ENCODE measurements around the gene OSTM1. TPM values are rescaled to one million over a fixed set of nuclear protein-coding genes. Genes with fewer than 3 reads are reported as not detected.
A peak's percentile ranks its signal among the peaks of the same experiment; 100 is the strongest.
"Not testable (repeated sequence)": the region's sequence is repeated elsewhere in the genome, so short reads cannot be mapped to it uniquely, and the experiment has no call there.

OSTM1 gene
- total RNA-seq, 6 experiments from 2014 or later, result 13.1 to 31.6 (median 19.7) TPM

- ATAC-seq (no peak), DNase-seq (no peak)
- Histone ChIP-seq H3K27ac (no peak overlapping the region), H3K9me3 (no peaks in the 10 kb centered on the region), H3K36me3 (no peaks in the 10 kb centered on the region), H3K27me3 (no peaks in the 10 kb centered on the region), H3K4me1 (no peaks in the 10 kb centered on the region), H3K4me3 (no peak overlapping the region)
- 19% methylated on average over 2 of the region's 3 CpGs for WGBS (ENCODE audit: insufficient coverage, low coverage, low lambda C conversion rate, missing lambda C conversion rate)
- TF ChIP-seq CTCF (IDR thresholded peaks at IDR 0.05) (no peak), POLR2A (IDR thresholded peaks at IDR 0.05) (no peak)
- intact Hi-C loops (cut with DNase I), result no loop called here
Observed at GRCh38 chr6:108027594-108027993, 46.9 kb downstream of the OSTM1 start.

- no peak for ATAC-seq
- no peaks in the 10 kb centered on the region for H3K36me3 ChIP-seq
- H3K9me3 ChIP-seq, result no peaks in the 10 kb centered on the region
- TF ChIP-seq CTCF (IDR thresholded peaks at IDR 0.05), result no peak
- TF ChIP-seq POLR2A (IDR thresholded peaks at IDR 0.05), result no peak
- no peaks in the 10 kb centered on the region for H3K4me1 ChIP-seq
- no peak overlapping the region for H3K4me3 ChIP-seq
- 76% methylated on average over 3 of the region's 3 CpGs for WGBS (ENCODE audit: insufficient coverage, low coverage, low lambda C conversion rate, missing lambda C conversion rate)
- H3K27ac ChIP-seq, result no peak overlapping the region
- DNase-seq, result no peak
- H3K27me3 ChIP-seq, result no peaks in the 10 kb centered on the region
- intact Hi-C loops (cut with DNase I), result no loop called here
Observed at GRCh38 chr6:108027056-108027455, 47.5 kb downstream of the OSTM1 start.

GRCh38 chr6:108024427-108025073 lies 50.0 kb downstream of the OSTM1 start:
- no peaks in the 10 kb centered on the region for H3K9me3 ChIP-seq
- no CpG with 5 or more reads among the region's 6 CpGs for WGBS (ENCODE audit: insufficient coverage, low coverage, low lambda C conversion rate, missing lambda C conversion rate)
- no peaks in the 10 kb centered on the region for H3K36me3 ChIP-seq
- H3K4me1 ChIP-seq, result no peaks in the 10 kb centered on the region
- no peaks in the 10 kb centered on the region for H3K27me3 ChIP-seq
- DNase-seq (no peak), ATAC-seq (no peak)
- TF ChIP-seq CTCF (IDR thresholded peaks at IDR 0.05) (no peak), POLR2A (IDR thresholded peaks at IDR 0.05) (no peak)
- H3K4me3 ChIP-seq, result no peak overlapping the region
- H3K27ac ChIP-seq, result no peak overlapping the region
- intact Hi-C loops (cut with DNase I), result no loop called here

- 73% methylated on average over 6 of the region's 6 CpGs for WGBS (ENCODE audit: insufficient coverage, low coverage, low lambda C conversion rate, missing lambda C conversion rate)
- Histone ChIP-seq H3K27ac (no peak overlapping the region), H3K27me3 (no peaks in the 10 kb centered on the region), H3K36me3 (no peaks in the 10 kb centered on the region), H3K9me3 (no peaks in the 10 kb centered on the region), H3K4me3 (no peak overlapping the region), H3K4me1 (no peaks in the 10 kb centered on the region)
- no peak for TF ChIP-seq POLR2A (IDR thresholded peaks at IDR 0.05)
- TF ChIP-seq CTCF (IDR thresholded peaks at IDR 0.05), result no peak
- intact Hi-C loops (cut with DNase I), result no loop called here
- peak; percentile 27 to 60 (median 36) for ATAC-seq
- DNase-seq, result no peak
Observed at GRCh38 chr6:108020472-108021116, 53.9 kb downstream of the OSTM1 start.

- H3K27ac ChIP-seq; intact Hi-C loops (cut with DNase I); DNase-seq; ATAC-seq; H3K9me3 ChIP-seq; H3K4me3 ChIP-seq; H3K27me3 ChIP-seq; H3K36me3 ChIP-seq; H3K4me1 ChIP-seq: not testable (repeated sequence)
- 84% methylated on average over 6 of the region's 6 CpGs for WGBS (ENCODE audit: insufficient coverage, low coverage, low lambda C conversion rate, missing lambda C conversion rate)
Observed at GRCh38 chr6:108016283-108016682, 58.3 kb downstream of the OSTM1 start.
